ENCODE results near the gene ZNF496.
"Not testable (repeated sequence)": the region's sequence is repeated elsewhere in the genome, so short reads cannot be mapped to it uniquely, and the experiment has no call there.

Gene ZNF496

DNA sequence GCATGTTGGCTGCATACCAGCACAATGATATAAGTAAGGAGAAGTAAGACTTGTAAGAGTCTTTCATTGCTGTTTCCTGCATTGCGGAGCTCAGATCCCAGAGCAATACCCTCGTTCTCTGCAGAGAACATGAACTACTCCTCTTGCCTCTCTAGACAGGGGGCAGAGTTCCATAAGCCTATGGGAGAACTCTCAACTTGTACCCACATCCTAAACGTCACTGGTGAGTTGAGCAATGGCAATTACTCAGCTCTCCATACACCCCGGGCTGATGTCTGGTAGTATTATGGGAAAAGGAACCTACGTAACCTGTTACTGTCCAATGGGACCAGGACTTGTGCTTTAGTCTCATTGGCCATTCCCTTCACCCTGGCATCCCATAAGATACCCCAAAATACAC lies 27.3 kb upstream of the ZNF496 start:
- DNase-seq, result no peak

DNA sequence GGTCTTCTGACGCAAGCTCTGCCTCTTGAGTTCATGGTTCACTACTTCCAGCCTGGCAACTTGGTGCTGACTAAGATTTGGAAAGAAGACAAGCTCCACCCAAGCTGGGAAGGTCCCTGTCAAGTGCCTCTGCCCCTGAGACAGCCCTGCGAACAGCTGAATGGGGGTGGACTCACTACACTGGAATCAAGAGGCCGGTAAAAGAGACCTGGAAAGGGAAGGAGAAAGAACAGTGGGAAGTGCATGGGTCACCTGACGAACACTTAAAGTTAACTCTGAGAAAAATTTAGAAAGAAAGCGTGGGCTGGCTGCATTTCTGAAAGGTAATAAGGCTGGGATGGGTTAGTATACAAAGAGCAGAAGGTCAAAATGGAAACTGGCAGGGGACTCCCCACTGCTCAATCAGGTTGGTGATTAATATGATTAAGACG lies 26.1 kb upstream of the ZNF496 start:
- DNase-seq, result no peak

DNA sequence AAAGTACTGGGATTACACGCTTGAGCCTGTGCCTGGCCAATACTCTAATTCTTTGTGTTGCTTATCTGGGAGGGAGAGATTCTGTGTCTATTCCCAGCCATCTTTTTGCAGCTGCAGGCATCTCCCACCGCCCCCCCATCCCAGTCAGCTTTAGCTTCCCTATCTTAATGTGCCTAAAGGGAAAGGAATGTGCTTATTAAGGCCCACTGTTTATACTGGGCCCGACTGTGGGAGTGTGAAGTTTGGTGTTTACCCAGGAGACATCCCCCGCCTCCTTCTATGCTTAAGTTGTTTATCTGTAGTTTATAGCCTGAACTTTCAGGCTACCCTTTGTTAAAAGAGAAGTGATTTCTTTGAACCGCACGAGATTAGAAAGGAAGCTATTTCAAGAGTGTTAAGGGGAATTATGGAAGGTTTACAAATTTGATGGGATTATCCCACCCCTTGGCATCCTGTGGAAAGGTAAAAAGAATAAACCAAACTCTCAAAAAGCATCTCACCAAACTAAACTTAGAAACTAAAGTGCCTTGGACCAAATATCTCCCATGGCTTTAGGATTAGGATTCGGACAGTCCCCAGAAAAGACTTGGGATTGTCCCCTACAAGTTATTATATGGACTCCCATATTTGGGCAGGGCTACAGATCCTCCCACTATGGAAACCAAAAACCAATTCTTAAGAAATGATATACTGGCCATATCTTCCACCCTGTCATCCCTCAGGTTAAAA lies 25.5 kb upstream of the ZNF496 start:
- no peak for DNase-seq

DNA sequence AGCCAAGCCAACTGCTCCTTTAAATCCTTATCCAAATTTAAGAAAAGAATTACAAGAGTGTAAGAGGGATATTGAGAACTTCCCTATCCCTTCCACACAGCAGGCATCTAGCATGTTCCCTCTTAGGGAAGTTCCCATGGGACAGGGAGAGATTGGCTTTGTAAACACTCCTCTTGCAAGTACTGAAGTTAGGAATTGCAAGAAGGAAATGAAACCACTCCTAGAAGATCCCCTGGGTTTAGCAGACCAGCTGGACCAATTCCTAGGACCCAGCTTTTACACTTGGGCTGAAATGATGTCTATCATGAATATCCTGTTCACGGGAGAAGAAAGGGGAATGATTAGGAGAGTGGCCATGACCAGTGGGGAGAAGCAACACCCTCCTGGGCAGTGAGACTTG lies 23.5 kb upstream of the ZNF496 start:
- DNase-seq, result not testable (repeated sequence)

DNA sequence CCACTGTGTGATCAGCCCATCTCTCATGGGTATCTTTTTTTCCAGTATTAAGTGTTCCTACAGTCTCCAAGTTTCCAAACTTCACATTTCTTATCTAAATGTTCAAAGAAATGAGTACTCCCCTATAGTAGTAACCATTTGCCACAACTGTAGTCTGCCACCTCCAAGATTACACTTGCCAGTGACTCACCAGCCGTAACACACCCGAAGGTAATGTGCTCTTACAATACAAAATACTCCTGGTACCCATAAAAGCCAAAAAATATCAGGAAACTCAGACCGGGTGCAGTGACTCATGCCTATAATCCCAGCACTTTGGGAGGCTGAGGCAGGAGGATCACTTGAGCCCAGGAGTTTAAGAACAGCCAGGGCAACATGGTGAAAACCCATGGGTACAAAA lies 20.5 kb upstream of the ZNF496 start:
- no peak for DNase-seq

DNA sequence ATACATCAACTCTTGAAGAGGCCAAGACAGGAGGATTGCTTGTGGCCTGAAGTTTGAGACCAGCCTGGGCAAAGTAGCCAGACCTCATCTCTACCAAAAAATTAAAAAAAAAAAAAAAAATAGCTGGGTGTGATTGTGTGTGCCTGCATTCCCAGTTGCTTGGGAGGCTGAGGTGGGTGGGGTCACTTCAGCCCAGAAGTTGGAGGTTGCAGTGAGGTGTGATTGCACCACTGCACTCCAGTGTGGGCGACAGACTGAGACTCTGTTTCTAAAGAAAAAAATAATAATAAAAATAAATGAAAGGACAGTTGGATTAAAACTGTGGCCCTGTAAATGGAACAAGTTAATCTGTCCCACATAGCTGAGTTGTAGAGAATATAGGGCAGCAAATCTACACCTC lies 18.9 kb upstream of the ZNF496 start:
- no peak for DNase-seq

DNA sequence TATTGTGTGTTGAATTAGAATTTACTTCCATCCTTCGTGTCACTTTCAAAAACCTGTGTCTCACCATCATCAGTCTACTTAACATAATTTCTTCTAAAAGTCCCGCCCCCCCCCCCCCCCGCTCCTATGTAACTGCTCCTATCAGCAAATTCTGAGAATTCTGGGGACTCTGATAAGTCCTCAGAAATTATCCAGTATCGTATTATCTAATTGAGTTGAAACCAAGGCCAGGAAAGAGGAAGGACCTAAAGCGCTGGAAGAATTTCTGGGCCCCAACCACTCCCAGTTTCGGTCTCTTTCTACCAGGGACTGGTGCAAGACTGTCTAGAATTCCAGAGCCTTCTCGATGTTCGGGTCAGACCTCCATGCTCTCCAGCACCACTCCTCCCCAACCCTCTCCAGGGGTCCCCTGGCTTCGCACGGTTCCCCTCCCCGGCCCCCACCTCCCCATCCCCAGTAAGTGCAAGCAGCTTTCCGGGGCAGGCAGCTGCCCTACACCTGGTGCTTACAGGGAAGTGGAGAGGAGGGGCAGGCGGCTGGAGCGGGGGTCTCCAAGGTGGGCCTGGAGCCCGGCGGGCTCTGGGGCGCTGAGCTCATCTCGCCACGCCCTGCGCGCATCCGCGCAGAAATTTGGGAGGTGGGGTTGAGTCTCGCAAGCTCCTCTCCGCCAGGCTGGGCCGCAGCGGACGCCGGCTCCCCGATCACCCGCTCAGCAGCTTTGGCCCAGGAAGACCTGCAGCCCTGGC lies 16.0 kb upstream of the ZNF496 start:
- no peak for DNase-seq

DNA sequence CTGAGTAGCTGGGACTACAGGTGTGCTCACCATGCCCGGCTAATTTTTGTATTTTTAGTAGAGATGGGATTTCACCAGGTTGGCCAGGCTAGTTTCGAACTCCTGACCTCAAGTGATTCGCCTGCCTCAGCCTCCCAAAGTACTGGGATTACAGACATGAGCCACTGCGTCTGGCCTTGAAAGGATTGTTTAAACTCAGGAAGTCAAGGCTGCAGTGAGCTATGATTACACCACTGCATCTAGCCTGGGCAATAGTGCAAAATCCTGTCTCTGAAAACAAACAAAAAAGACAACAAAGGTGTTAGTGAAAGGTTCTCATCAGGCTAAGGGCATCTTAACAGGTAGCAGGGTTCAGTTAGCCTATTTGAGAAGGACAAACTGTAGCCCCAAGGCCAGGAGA lies 14.2 kb upstream of the ZNF496 start:
- no peak for DNase-seq

DNA sequence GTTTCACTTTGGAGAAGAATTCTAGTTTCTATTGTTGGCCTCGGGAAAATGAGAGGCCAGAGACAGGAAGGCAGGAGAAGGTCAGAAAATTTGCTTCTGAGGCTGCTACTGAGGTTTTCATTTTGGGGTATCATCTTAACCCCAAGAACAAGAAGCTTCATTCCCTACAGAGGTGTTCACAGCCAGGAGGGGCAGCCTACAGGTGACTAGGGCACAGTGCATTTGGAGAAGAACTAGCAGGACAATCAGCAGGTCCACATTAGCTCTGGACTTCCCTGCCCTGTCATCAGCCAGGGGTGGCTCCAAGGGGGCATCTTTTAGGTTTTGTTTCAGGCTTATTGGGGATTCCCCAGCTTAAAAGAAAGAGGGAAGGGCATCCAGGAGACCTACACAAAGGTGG lies 12.1 kb upstream of the ZNF496 start:
- DNase-seq, result no peak

DNA sequence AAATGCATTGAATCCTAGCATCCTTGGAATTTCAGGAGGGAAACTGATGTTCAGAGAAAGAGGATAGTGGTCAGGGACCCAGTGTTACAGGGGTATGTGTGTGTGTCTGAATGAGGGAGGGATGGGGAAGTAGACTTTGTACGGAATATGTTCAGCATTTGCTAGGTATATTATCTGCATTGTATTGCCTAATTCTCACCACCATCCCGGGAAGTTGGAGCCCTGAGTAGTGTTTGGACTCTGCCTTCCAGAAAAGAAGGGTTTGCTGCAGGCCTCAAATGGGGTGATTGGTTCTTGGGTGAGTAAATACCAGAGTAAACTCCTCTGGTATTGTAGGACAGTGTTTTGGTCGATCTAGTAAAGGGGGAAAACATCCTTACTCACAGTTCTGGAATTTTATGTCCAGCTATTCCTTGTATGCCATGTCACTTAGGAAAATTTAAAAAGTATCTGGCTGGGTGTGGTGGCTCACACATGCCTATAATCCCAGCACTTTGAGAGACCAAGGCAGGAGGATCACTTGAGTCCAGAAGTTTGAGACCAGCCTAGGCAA lies 7.1 kb upstream of the ZNF496 start:
- peak in 1 of 2 experiments; percentile 33 for DNase-seq

DNA sequence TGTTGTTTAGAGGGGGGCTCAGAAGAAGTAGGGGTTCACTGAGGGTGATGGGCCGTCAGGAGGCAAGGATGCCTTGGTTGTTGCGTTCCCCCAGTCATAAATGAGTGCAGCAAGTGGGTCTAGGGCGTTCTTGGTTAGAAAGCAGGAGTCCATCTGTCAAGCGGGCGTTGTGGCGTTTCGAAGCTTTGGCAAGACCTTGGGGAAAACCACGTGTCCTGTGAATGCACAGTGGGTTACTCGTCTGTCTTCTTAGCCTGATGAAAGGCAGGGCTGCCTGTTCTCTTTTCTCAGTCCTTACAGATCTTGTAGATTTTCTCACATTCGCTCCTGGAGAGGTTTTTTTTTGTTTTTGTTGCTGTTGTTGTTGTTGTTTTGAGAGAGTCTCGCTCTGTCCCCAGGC lies 6.3 kb upstream of the ZNF496 start:
- DNase-seq, result no peak

DNA sequence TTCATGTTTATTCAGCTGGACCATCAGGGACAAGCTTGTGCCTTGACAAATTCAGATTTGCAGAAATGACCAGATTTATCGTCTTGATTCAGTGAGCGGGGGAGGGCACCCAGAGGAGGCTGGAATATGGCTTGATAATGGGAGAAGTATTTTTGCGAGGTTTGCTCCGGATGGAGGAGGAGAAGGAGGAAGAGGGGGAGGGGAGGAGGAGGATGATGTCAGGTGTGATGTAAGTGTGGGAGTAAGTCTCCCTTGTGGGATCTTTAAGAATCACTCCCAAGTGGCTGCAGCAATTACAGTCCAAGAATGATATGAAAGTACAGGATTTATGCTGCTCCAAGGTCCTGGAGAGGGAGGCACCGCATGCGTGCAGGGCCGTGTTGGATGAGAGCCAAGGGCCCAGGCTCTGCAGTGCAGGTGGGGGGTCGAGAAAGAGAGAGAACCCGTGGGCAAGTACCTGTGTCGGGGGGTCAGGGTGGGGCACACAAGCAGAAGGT lies 5.6 kb upstream of the ZNF496 start:
- no peak for DNase-seq

DNA sequence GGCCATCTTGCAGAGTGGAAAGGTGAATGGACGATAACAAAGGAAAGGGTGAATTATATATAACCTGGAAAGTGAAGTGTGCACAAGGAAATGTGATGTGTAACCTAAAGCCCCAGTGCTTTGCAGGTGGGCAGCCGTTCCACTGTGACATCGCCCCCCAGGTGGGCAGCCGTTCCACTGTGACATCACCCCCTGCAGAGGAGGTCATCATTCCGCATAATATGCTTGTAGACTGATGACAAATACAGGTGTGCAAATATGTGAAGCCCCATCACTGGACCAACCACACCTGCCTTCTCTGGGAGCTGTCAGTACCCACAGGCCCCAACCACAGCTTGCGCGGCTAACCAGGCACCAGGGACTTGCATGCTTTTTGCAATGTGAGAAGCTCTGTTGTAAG lies 4.7 kb upstream of the ZNF496 start:
- no peak for DNase-seq

DNA sequence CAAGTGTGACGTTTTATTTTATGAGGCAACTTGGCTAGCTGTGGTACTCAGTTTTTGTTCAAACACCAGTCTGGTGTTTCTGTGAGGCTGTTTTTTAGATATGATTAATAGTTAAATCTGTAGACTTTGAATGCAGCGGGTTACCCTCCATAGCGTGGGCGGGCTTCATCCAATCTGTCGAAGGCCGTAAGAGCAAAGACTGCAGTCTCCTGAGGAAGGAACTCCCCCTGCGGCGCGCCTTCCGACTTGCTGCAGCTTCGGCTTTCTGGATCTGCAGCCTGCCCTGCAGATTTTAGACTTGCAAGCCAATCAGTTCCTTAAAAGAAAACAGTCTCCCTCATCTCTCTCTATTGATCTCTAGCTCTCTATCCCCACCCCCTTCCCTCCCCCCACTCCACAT lies 4.2 kb upstream of the ZNF496 start:
- DNase-seq, result no peak

DNA sequence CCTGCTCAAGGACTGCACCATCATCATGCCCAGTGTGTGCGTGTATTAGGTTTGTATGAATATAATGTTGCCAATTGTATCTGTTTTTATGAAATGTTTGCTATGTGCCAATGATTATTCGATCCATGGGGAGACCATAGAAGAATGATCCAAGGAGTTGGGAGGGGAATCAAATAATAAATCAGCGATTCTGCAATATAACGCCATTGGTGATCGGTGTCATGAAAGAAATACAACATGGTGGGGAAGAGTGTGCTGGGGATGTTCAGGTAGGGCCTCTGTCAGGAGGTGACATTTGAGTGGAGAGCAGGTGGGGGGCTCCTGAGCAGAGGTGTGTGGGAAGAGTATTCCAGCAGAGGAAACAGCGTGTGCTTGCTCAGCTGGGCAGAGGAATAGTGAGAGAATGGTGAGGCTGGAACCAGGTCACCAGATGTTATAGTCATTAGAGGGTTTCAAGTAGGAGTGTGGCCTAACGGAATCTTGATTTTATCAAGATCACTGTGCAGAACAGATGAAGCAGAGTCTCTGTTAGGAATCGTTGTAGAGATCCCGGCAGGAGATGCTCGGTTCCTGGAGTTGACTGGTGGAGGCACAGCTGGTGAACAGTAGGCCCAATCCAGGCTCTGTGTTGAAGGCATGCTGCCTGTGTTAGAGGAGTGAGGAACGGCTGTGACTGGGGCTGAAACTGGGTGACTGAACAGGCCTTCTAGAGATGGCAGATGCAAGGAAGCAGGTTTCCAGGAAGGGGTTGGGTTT lies 2.9 kb upstream of the ZNF496 start:
- no peak for DNase-seq

DNA sequence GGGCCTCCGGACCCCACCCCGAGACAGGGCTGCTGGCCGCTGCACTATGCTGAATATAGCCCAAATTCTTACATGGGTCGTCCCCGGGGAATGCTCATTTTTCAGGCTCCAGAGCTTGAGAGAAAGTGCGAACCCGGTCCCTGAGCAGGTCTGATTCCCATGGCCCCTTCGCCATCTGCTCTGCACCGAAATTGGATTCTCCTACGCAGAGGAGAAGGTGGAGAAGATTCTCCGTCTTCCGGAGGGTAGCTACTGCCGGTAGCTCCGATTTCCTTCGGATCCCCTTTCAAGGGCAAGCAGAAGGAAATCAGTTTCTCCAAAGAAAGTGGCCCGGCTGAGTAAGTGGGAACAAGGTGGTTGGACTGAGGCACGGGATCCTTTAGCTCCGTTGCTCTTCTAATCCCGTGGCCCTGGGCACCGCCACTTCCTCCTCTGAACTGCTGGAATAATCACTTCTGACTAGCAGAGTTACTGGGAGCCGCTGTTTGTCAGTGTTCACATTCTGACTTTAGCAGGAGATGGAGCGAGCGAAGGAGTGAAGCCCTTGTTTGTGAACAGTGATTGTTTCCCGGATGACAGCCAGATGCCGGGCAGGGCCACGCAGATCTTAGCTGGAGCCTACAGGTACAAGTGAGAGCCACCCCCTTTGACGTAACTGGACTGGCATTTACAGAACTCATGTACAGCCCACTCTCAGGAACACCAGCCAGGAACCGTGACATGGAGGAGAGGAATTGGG lies 1.1 kb upstream of the ZNF496 start:
- DNase-seq, result peak in 1 of 2 experiments; percentile 38

DNA sequence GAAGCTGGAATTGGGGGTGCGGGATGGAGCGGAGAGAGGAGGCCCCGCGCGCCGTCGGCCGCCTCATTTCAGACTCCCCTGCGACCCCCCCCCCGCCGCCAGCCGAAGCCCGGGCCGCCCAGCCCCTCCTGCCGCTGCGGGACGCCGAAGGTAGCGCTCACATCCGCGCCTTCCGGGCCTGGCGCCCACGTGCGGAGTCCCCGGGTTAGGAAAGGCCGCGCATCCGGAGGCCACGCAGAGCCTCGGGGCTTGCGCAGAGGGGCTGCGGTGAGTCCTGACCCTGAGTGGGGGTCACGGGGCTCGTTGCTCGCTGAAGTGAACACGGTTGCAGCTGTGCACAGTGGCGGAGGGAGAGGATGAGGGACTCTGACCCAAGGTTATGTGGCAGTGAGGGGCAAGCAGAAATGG lies 552 bp upstream of the ZNF496 start:
- peak; percentile 61 to 68 for DNase-seq

DNA sequence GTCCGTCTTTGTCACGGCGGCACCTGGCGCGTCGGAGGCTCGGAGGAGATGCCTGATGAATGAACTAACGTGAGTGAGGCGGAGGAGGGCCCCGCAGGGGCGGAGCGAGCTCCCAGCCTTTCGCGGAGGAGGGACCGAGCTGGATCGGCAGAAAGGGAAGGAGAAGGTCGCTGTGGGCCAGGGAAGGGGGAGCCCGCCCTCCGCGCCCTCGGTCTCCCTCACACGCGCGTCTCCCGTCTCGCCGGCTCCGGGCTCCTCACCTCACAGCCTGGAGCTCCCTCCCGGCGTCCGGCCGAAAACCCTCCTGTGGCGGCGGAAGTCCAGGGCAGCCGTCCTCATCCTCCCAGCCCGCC lies 519 bp downstream of the ZNF496 start:
- peak; percentile 61 to 75 for DNase-seq

DNA sequence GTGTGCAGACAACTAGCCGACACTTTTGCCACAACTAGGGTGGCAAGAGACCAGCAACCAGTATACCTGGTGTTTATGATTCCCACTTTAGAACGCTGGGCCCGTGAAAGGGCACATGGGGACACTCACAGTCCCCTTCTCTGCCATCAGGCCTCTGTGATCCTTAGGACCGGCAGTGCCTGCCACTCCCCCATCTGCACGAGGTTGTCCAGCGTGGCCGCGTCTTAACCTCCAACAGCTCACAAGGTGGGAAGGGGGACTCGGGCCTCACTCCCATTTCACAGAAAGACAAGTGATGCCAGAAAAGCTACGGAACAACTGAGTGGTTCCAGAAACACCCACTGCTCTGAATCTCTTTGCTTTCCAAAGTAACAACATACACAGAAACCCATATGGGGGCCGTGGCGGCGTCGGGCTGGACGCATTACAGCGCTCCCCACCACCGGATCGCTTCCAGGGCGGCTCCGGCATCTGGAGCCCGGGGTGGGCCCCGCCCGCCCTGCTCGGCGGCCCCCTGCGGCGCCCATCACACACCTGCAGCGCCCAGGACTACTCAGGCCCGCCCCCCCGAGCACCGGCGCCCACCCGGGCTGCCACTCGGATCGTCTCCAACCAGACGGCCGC lies 1.0 kb downstream of the ZNF496 start:
- DNase-seq, result no peak

DNA sequence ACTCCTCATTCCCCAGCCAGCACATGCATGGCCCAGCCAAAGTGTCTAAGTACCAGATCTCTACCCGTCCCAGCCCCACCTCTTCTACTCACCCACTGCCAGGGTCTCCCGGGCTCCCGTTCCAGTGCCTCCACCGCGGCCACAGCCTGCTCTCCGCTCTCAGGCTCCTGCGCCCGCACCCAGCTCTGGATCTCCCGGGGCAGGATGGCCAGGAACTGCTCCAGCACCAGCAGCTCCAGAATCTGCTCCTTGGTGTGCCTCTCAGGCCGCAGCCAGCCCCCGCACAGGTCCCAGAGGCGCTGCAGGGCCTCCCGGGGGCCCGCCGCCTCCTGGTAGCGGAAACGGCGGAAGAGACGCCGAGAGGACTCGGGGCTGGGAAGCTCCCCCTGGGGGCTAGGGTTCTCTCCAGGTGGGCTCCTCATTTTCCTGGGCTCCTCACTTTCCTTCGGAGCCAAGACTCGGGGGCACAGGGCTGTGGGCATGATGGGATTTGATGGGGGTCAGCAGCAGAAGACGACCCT lies 2.5 kb downstream of the ZNF496 start:
- DNase-seq, result no peak

DNA sequence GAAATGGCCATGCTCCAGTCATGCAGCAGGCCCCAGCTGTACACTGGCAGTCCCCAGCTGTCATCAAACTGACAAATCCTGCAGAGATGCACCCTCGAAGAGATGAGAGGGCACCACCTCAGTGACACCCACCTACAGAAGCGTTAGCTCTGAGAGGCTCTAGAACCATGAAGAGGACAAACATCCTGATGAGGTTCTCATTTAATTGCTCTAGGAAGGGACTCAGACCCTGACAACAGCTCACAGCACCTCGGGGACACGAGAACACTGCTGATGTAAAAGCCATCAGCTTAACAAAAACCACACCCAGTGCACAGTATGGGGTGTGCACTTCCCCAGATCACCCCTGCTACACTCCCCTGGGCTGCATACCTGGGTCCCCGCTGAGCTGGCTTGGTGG lies 3.4 kb downstream of the ZNF496 start:
- no peak for DNase-seq

All from SW 1271 (cell line).